H9 (cell line): ENCODE measurements around the gene GNAS. TPM values are rescaled to one million over a fixed set of nuclear protein-coding genes. Genes with fewer than 3 reads are reported as not detected.

Experiments used
- DNase-seq: peaks from one replicate; pipeline ENCODE4 v3.0.0-alpha.2; 2017
- H2AFZ ChIP-seq: one replicate; pipeline ENCODE4 v1.6.1; 2013; ENCODE audit warnings: mild to moderate bottlenecking, low read length, control low read depth, moderate library complexity
- H2AK5ac ChIP-seq: 2 replicates; pipeline ENCODE4 v1.6.1; 2013; ENCODE audit warnings: low read length, control low read depth, mixed read lengths; ENCODE audit not compliant: insufficient read length
- H2BK120ac ChIP-seq: one replicate; pipeline ENCODE4 v1.6.1; 2013; ENCODE audit warnings: low read depth, mild to moderate bottlenecking, low read length, control low read depth, inconsistent platforms; ENCODE audit not compliant: poor library complexity, severe bottlenecking
- H2BK12ac ChIP-seq: 2 replicates; pipeline ENCODE4 v1.6.1; 2013; ENCODE audit warnings: low read length, control low read depth, mixed read lengths, low read depth; ENCODE audit not compliant: insufficient read length
- H2BK15ac ChIP-seq: 2 replicates; pipeline ENCODE4 v1.6.1; 2013; ENCODE audit warnings: low read depth, low read length, control low read depth
- H2BK20ac ChIP-seq: one replicate; pipeline ENCODE4 v1.6.1; 2013; ENCODE audit warnings: low read depth, mild to moderate bottlenecking, low read length, control low read depth, inconsistent platforms; ENCODE audit not compliant: poor library complexity, severe bottlenecking
- H2BK5ac ChIP-seq: 2 replicates; pipeline ENCODE4 v1.6.1; 2013; ENCODE audit warnings: low read length, control low read depth, mixed read lengths; ENCODE audit not compliant: insufficient read length
- H3K14ac ChIP-seq: 2 replicates; pipeline ENCODE4 v1.6.1; 2013; ENCODE audit warnings: low read length, control low read depth; ENCODE audit not compliant: insufficient read depth
- H3K18ac ChIP-seq: 2 replicates; pipeline ENCODE4 v1.6.1; 2013; ENCODE audit warnings: low read depth, mild to moderate bottlenecking, mixed read lengths, low read length, control low read depth; ENCODE audit not compliant: insufficient read length
- H3K23ac ChIP-seq: 2 replicates; pipeline ENCODE4 v1.6.1; 2013; ENCODE audit warnings: low read length, control low read depth, mixed read lengths, low read depth; ENCODE audit not compliant: insufficient read length
- H3K23me2 ChIP-seq: 2 replicates; pipeline ENCODE4 v1.6.1; 2013; ENCODE audit warnings: low read depth, mild to moderate bottlenecking, mixed read lengths, low read length, control low read depth; ENCODE audit not compliant: insufficient read length, poor library complexity, severe bottlenecking
- H3K27ac ChIP-seq: 2 replicates; pipeline ENCODE4 v1.5.1; 2013; ENCODE audit warnings: low read length, control low read depth, mixed read lengths, low read depth; ENCODE audit not compliant: insufficient read length
- H3K27me3 ChIP-seq: 2 replicates; pipeline ENCODE4 v1.6.1; 2013; ENCODE audit warnings: low read length, control low read depth, inconsistent platforms; ENCODE audit not compliant: insufficient read depth
- H3K4ac ChIP-seq: 2 replicates; pipeline ENCODE4 v1.6.1; 2013; ENCODE audit warnings: low read depth, mild to moderate bottlenecking, control low read depth, inconsistent platforms, low read length, moderate library complexity
- H3K4me1 ChIP-seq: 2 replicates; pipeline ENCODE4 v1.6.1; 2013; ENCODE audit warnings: low read length, control low read depth, inconsistent platforms; ENCODE audit not compliant: insufficient read depth
- H3K4me2 ChIP-seq: 2 replicates; pipeline ENCODE4 v1.6.1; 2013; ENCODE audit warnings: low read length, control low read depth, mixed read lengths; ENCODE audit not compliant: insufficient read length, insufficient read depth
- H3K56ac ChIP-seq: 2 replicates; pipeline ENCODE4 v1.6.1; 2013; ENCODE audit warnings: low read depth, mild to moderate bottlenecking, mixed read lengths, low read length, control low read depth; ENCODE audit not compliant: insufficient read length
- H3K79me1 ChIP-seq: 2 replicates; pipeline ENCODE4 v1.6.1; 2013; ENCODE audit warnings: low read depth, mild to moderate bottlenecking, moderate library complexity, low read length, control low read depth, inconsistent platforms; ENCODE audit not compliant: insufficient read depth, poor library complexity, severe bottlenecking
- H3K79me2 ChIP-seq: 2 replicates; pipeline ENCODE4 v1.6.1; 2013; ENCODE audit warnings: low read length, control low read depth, inconsistent platforms; ENCODE audit not compliant: insufficient read depth
- H3K9ac ChIP-seq: 2 replicates; pipeline ENCODE4 v1.6.1; 2013; ENCODE audit warnings: low read length, control low read depth, mixed read lengths; ENCODE audit not compliant: insufficient read length; ENCODE audit errors: extremely low read depth
- H3K9me3 ChIP-seq: one replicate; pipeline ENCODE4 v1.6.1; 2013; ENCODE audit warnings: low read depth, low read length, inconsistent platforms; ENCODE audit not compliant: control insufficient read depth
- H3T11ph ChIP-seq: one replicate; pipeline ENCODE4 v1.6.1; 2013; ENCODE audit warnings: mild to moderate bottlenecking, low read length, control low read depth, inconsistent platforms
- H4K20me1 ChIP-seq: one replicate; pipeline ENCODE4 v1.6.1; 2013; ENCODE audit not compliant: control insufficient read depth, insufficient read length, insufficient read depth
- H4K5ac ChIP-seq: 2 replicates; pipeline ENCODE4 v1.6.1; 2013; ENCODE audit warnings: low read depth, mild to moderate bottlenecking, mixed read lengths, low read length, control low read depth; ENCODE audit not compliant: insufficient read length
- H4K8ac ChIP-seq: replicated peaks from 2 replicates; pipeline ENCODE4 v1.6.1; 2013; ENCODE audit warnings: low read length, control low read depth, mixed read lengths, low read depth; ENCODE audit not compliant: insufficient read length
- H4K91ac ChIP-seq: 2 replicates; pipeline ENCODE4 v1.6.1; 2013; ENCODE audit warnings: low read depth, mild to moderate bottlenecking, moderate library complexity, mixed read lengths, low read length, control low read depth; ENCODE audit not compliant: insufficient read length
- H3K27ac Mint-ChIP-seq, 3 experiments: 2 replicates in 2 of 3; 3 replicates in 1 of 3; pipeline ENCODE4 v1.8.0; 2020 to 2021; ENCODE audit warnings: mixed read lengths in 3 of 3, mild to moderate bottlenecking in 1 of 3, moderate library complexity in 1 of 3
- H3K27me3 Mint-ChIP-seq: 2 replicates; pipeline ENCODE4 v1.8.0; 2021; ENCODE audit warnings: low read depth, mild to moderate bottlenecking, moderate library complexity, mixed read lengths
- H3K36me3 Mint-ChIP-seq, 3 experiments: 2 replicates in 2 of 3; 3 replicates in 1 of 3; pipeline ENCODE4 v1.8.0; 2020 to 2021; ENCODE audit warnings: low read depth in 3 of 3, mixed read lengths in 3 of 3; ENCODE audit not compliant: insufficient read depth in 1 of 3
- H3K4me1 Mint-ChIP-seq, 2 experiments: 2 replicates each; pipeline ENCODE4 v1.8.0; 2020; ENCODE audit warnings: mixed read lengths in 2 of 2
- H3K4me3 Mint-ChIP-seq, 2 experiments: 2 replicates in 1 of 2; 3 replicates in 1 of 2; pipeline ENCODE4 v1.8.0; 2020 to 2021; ENCODE audit warnings: mild to moderate bottlenecking in 2 of 2, mixed read lengths in 2 of 2, moderate library complexity in 1 of 2
- H3K9me3 Mint-ChIP-seq, 2 experiments: 2 replicates in 1 of 2; 3 replicates in 1 of 2; pipeline ENCODE4 v1.8.0; 2020; ENCODE audit warnings: mild to moderate bottlenecking in 2 of 2, mixed read lengths in 2 of 2, moderate library complexity in 1 of 2
- CTCF ChIP-seq: fragments of 200-600 bp; sonication (generic); conservative IDR thresholded peaks from 3 replicates; pipeline ENCODE4 v1.8.0; 2021; ENCODE audit warnings: antibody characterized with exemption, mild to moderate bottlenecking
- WGBS: extraction: QIAGEN DNeasy Blood & Tissue Kit; methylation state at CpG from one replicate; pipeline ENCODE4 v1.1.7; 2013; ENCODE audit warnings: missing lambda C conversion rate, low lambda C conversion rate, mixed read lengths; ENCODE audit not compliant: insufficient read length; ENCODE audit errors: extremely low coverage; 5-methylcytosine and 5-hydroxymethylcytosine counted together
- total RNA-seq: library from RNA; stranded (reverse); gene quantifications from 2 replicates; pipeline ENCODE4 v1.2.1, GENCODE V29; 2021

The GNAS gene
- total RNA-seq, 1 experiment from 2014 or later: 920 TPM

DNA sequence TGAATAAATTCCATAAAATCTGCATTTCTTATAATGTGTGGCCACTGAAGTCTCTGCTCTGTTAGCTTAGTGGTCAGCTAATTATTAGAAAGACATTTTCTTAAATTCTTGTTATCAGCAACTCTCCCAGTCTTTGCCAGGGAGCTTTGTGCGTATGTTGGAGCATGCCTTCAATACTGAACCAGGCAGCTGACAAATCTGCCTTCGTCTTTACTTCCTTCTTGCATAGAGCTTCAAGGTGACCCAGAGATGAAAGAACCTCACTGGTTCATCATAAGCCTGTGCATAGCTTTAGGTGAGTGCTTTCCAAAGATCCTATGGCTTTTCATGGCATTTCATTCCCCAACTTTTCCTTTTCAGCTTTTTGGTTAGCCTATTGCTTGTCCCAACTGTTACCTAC lies 85.6 kb downstream of the GNAS start:
- Mint-ChIP-seq H3K27ac (no peak overlapping the region), H3K36me3 (peaks cover 0 to 4% (median 3%) of the 10 kb centered on the region in 3 experiments; a peak in 2 of 7 replicates), H3K4me1 (no peaks in the 10 kb centered on the region), H3K4me3 (no peak overlapping the region), H3K9me3 (peaks cover 6 to 7% of the 10 kb centered on the region in 2 experiments; a peak in 4 of 5 replicates), H3K27me3 (peaks cover 3% of the 10 kb centered on the region)
- H3K4me2 ChIP-seq: no peak overlapping the region
- no peak overlapping the region for H2AFZ ChIP-seq
- H2BK15ac ChIP-seq: no peak overlapping the region
- peaks cover 3% of the 10 kb centered on the region; the same call in 1 of the 2 replicates for H3K4me1 ChIP-seq
- H3K27ac ChIP-seq: no peak overlapping the region
- H3K9ac ChIP-seq: no peak overlapping the region
- H3K4ac ChIP-seq: no peak overlapping the region
- no peak overlapping the region for H4K8ac ChIP-seq
- H3K79me2 ChIP-seq: no peaks in the 10 kb centered on the region
- no peaks in the 10 kb centered on the region for H4K20me1 ChIP-seq
- no peak overlapping the region for H3K14ac ChIP-seq
- H2BK120ac ChIP-seq: no peak overlapping the region
- no peak overlapping the region for H2AK5ac ChIP-seq
- H2BK12ac ChIP-seq: no peak overlapping the region
- no peak overlapping the region for H4K5ac ChIP-seq
- no peaks in the 10 kb centered on the region for H3K27me3 ChIP-seq
- H3K18ac ChIP-seq: no peak overlapping the region
- no peak for TF ChIP-seq CTCF
- no peaks in the 10 kb centered on the region for H3K23me2 ChIP-seq
- no CpG with 5 or more reads among the region's 2 CpGs for WGBS
- no peak overlapping the region for H2BK20ac ChIP-seq
- no peak overlapping the region for H3K23ac ChIP-seq
- no peak overlapping the region for H3T11ph ChIP-seq
- no peaks in the 10 kb centered on the region for H3K9me3 ChIP-seq
- H3K79me1 ChIP-seq: no peaks in the 10 kb centered on the region
- DNase-seq: no peak
- H3K56ac ChIP-seq: no peak overlapping the region
- no peak overlapping the region for H2BK5ac ChIP-seq
- no peak overlapping the region for H4K91ac ChIP-seq
